SH-SY5Y (cell line): ENCODE results near the gene FOXJ3.

Experiments
- GATA2 ChIP-seq: IDR thresholded peaks from 2 replicates; pipeline ENCODE4 v1.6.1; 2011; ENCODE audit warnings: mild to moderate bottlenecking, low read depth, low read length
- GATA3 ChIP-seq: IDR thresholded peaks from 2 replicates; pipeline ENCODE4 v1.6.1; 2011; ENCODE audit warnings: low read depth, mild to moderate bottlenecking, low read length, moderate library complexity

Gene FOXJ3

DNA sequence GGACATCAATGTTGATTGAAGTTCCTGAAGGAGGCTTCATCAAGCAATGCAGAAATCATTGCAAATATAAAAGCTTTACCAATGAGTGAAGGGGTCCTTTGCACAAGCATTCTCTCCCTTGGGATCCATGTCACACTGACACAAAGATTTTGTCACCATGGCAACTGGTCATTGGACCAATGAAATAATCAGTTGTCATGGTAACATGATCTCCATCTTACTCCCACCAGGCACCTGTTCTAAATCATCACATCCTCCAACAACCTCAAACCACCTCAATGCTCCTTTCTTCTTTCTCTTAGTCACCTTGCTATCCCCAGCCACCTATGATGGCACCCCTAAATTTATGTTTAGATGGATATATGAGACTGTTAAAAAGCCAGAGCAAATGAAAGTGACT is 13.5 kb upstream of the FOXJ3 start:
- TF ChIP-seq GATA3 (no peak), GATA2 (no peak)

DNA sequence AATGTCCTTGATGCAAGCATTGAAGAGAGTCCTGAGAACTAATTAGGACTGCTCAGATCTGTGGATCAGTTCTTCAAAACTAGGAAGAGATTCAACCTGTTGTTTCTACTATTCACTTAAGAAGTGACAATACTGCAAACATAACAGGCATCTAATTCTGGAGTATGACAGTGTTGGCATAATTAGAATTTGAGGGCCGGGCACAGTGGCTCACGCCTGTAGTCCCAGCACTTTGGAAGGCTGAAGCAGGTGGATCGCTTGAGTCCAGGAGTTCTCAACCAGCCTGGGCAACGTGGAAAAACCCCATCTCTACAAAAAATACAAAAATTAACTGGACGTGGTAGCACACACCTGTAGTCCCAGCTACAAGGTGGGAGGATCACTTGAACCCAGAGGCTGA is 8.0 kb upstream of the FOXJ3 start:
- TF ChIP-seq GATA3 (no peak), GATA2 (no peak)

GRCh38 chr1:42340901-42341300 is 5.9 kb upstream of the FOXJ3 start:
- TF ChIP-seq GATA2 (no peak), GATA3 (no peak)

- TF ChIP-seq GATA3 (no peak), GATA2 (no peak)
These were observed 5.1 kb upstream of the FOXJ3 start for GRCh38 chr1:42340093-42340492.

DNA sequence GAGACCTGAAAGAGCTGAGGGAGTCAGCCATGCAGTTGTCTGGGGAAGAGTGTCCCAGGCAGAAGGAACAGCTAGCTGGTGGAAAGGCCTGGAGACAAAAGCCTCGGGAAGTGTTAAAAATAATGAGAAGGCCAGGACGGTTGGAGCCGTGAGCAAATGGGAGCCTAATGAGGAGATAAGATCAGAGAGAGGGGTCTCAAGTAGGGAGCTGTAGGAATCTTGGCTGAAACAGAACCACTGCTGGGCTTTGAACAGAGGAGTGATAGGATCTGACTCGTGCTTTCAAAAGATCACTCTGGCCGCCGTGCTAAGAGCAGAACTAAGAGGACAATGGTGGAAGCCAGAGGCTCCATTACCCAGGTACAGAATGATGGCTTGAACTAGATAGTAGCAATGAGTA is 1.9 kb upstream of the FOXJ3 start:
- TF ChIP-seq GATA3 (no peak), GATA2 (no peak)

DNA sequence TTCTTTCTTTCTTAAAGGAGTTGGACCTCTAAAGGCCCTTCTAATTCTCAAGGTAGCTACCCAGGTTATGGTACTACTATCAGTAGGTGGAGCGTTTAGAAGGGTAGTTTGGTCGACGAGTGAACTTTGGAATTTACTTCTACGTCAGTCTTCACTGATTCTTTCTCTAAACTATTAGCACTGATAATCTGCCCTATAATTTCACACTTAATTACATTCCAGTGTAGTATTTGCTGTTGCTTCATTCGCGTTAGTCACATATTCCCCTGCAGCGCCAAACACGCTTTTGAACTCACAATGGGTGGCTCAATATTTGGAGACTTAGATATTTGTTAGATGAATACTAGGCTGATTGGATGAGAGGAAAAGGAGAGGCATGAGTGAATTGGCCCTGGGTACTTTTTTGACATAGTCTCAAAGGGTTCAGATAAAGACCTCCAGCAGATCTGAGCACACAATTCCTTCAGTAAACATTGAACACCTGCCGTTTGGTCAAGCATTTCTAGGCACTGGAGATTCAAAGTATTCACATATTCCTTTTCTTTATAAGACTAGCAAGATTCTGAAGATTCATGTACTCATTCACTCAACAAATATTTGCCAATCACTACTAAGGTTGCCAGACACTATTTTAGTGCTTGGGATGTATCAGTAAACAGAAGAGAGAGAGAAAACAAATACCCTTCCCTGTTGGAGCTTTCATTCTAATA is 929 bp upstream of the FOXJ3 start:
- TF ChIP-seq GATA2 (no peak), GATA3 (no peak)

DNA sequence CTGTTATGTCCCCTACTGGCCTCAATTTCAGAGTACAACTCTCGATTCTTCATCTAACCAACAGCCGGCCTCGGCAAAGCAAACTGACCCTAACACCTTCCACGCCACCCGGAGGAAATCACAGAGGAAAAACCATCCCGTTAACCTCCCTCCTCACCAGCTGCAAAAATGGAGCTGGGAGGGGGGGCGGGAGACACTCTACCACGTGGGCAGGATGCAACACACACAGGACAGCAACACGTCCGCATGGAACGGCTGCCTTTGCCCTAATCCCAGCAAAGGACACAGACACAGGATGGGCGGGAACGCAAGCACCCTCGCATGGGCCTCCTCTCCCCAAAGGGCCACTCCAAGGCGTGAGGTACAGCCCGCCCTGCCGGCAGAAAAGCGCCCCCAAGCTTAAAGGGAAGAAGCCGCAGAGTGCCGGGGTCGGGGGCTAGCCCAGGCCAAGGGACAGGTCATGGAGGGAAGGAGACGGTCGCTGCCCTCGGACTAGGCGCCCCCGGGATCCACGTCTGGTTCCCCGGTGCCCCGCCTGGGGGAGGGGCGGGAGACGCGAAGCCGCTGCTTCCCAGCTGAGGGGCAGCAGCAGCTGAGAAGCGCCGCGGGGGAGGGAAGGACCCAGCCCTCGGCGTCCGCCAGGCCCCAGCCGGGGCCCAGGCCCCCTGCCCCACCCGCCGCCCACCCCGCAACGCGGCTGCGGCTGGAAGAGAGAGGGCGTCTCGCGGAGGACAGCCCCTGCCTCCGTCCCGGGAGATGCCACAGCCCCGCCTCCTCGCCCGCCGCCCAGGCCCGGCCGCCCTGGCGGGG is 590 bp downstream of the FOXJ3 start:
- no peak for TF ChIP-seq GATA2
- TF ChIP-seq GATA3: no peak

DNA sequence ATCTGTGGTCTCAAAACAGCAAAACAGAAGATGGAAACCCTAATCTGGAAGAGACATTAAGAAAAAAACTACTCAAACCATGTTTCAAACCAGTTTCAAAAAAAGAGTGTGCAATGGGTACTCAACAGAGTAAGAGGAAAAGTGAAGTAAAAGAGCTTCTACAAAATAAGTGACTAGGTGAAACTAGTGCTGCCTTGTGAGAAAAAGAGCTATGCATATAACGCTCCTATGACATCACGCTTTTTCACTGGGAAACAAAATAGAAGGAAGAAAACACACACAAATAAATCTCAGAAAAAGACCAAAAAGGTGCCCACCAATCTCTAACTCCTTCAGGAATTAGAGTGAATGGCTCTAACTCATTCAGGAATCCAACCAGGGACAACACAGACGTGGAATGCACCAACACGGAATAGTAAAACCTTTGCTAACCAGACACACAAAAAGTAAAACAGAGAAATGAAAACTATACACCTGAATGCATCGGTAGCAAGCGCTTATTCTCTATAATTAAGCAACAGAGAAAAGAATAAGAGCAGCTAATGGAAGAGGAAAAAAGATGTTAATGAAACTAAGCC is 1.3 kb downstream of the FOXJ3 start:
- TF ChIP-seq GATA2: no peak
- no peak for TF ChIP-seq GATA3

DNA sequence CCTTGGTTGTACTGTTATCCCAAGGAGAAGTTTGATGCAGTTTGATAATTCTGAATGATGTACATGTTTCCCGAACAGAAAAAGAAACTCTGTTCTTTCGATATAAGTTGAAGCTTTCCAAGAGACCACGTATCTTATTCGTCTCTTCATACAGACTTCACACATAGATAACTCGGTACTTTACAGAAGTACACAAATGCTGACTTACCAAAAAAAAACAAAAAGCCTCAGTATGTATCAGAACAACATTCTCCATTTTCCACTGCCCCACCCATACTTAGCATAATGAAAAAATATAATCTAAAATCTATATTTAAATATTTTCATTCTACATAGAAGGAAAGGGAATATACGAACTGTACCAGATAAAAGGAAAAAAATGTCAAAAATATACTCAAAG is 2.2 kb downstream of the FOXJ3 start:
- TF ChIP-seq GATA2: no peak
- TF ChIP-seq GATA3: no peak

- TF ChIP-seq GATA2 (no peak), GATA3 (no peak)
These were observed 4.8 kb downstream of the FOXJ3 start for GRCh38 chr1:42330215-42330614.

DNA sequence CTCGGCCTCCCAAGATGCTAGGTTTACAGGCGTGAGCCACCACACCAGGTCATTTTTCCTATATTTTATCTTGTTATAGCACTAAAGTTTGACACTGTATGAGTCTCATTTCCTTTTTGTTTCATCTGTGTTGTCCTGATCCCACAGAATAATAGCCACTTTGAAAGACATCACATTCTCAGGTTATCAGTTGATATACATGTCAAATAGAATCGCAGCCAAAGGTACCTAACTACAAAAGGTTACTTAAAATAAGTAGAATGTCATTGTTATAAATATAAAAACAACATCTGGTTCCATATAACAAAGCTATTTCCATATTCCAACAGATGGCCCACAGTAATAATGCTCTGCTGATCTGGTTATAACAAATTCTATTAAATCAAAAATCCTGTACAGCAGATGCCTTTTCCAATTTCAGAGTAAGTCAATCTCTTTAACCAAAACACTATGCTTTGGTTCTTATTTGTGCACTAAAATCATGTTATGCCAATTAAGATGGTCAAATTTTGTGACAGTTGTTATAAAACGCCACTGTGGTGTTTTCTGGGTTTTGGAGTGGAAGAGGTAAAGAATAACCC is 6.0 kb downstream of the FOXJ3 start:
- TF ChIP-seq GATA2 (no peak), GATA3 (peak; percentile 27; the same call in 1 of the 2 replicates)

DNA sequence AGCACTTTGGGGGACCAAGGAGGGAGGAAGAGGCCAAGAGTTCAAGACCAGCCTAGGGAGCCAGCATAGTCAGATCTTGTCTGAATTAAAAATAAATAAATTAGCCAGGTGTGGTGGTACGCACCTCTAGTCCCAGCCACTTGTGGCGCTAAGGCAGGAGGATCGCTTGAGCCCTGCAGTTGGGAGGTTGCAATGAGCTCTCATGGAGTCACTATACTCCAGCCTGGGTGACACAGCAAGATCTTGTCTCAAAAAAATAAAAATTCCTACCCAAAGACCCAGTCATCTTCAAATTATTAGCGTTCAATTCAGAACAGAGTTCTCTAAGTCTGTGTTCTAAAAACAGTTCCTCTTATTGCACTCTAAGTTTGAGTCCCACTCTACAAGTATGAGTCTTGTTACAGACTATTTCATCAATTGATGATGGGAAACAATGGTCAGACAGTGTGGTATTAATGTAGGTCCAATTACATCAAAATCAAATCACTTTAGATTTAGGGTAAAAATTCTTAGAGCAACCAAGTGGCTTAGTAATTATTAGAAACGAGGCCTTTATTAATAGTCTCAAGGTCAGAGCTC is 6.9 kb downstream of the FOXJ3 start:
- no peak for TF ChIP-seq GATA3
- no peak for TF ChIP-seq GATA2

GRCh38 chr1:42325014-42325402 is 10.0 kb downstream of the FOXJ3 start:
- TF ChIP-seq GATA3: no peak
- no peak for TF ChIP-seq GATA2

GRCh38 chr1:42324398-42325013 is 10.5 kb downstream of the FOXJ3 start:
- TF ChIP-seq GATA3: no peak
- no peak for TF ChIP-seq GATA2
